Erythroblast (primary cell): ENCODE results near the gene PCDHA1.

ENCODE experiments used
- GATA1 ChIP-seq: IDR thresholded peaks from 2 replicates; pipeline ENCODE4 v1.6.1; 2011; ENCODE audit warnings: low read depth, mild to moderate bottlenecking, control low read depth, low read length, moderate library complexity
- POLR2A ChIP-seq: IDR thresholded peaks from 2 replicates; pipeline ENCODE4 v1.6.1; 2011; ENCODE audit warnings: mild to moderate bottlenecking, low read length

DNA sequence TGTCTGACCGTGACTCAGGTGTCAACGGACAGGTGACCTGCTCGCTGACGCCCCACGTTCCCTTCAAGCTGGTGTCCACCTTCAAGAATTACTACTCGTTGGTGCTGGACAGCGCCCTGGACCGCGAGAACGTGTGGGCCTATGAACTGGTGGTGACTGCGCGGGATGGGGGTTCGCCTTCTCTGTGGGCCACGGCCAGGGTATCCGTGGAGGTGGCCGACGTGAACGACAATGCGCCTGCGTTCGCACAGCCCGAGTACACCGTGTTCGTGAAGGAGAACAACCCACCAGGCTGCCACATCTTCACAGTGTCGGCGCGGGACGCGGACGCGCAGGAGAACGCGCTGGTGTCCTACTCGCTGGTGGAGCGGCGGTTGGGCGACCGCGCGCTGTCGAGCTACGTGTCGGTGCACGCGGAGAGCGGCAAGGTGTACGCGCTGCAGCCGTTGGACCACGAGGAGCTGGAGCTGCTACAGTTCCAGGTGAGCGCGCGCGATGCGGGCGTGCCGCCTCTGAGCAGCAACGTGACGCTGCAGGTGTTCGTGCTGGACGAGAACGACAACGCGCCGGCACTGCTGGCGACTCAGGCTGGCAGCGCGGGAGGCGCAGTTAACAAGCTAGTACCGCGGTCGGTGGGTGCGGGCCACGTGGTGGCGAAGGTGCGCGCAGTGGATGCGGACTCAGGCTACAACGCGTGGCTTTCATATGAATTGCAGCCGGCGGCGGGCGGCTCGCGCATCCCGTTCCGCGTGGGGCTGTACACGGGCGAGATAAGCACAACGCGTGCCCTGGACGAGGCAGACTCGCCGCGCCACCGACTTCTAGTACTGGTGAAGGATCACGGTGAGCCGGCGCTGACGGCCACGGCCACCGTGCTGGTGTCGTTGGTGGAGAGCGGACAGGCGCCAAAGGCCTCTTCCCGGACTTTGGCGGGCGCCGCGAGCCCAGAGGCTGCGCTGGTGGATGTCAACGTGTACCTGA, 84.6 kb downstream of the PCDHA1 start:
- TF ChIP-seq POLR2A (no peak), GATA1 (no peak)
